PC-3 (cell line): ENCODE measurements around the gene UNC5B. TPM values are rescaled to one million over a fixed set of nuclear protein-coding genes. Genes with fewer than 3 reads are reported as not detected.

Experiments
- ATAC-seq: fragments of 200-7000 bp; cut with Tn5 transposase; 2 replicates; pipeline ENCODE4 v1.9.1; 2020; ENCODE audit warnings: mild to moderate bottlenecking, moderate library complexity
- BruUV-seq: library from RNA; stranded (reverse); fragments of 400-500 nt; replicated peaks from 2 replicates; lab custom pipeline; 2021; lab: Mats Ljungman, UMichigan
- CTCF ChIA-PET: fragments of 300-600 bp; sonication (Branson Sonifier 250); formaldehyde crosslinking; loops from one replicate; lab custom pipeline; 2022; ENCODE audit warnings: antibody characterized with exemption; lab: Charles Lee
- POLR2A ChIA-PET: fragments of 300-600 bp; sonication (Branson Sonifier 250); formaldehyde crosslinking; loops from one replicate; lab custom pipeline; 2022; ENCODE audit warnings: antibody characterized with exemption; ENCODE audit not compliant: unreplicated experiment; lab: Charles Lee
- DNase-seq: peaks from one replicate; pipeline ENCODE4 v3.0.0-alpha.2; 2015
- H2AFZ ChIP-seq: fragments of 300-600 bp; sonication (generic); 2 replicates; pipeline ENCODE4 v1.6.0; 2016; ENCODE audit warnings: antibody characterized with exemption, low read length
- H3F3A ChIP-seq: fragments of 300-600 bp; sonication (generic); one replicate; pipeline ENCODE4 v1.6.0; 2017; ENCODE audit warnings: antibody characterized with exemption, low read length, control low read depth, mild to moderate bottlenecking; ENCODE audit not compliant: unreplicated experiment
- H3K27ac ChIP-seq: fragments of 300-600 bp; sonication (generic); 2 replicates; pipeline ENCODE4 v1.5.1; 2016; ENCODE audit warnings: mild to moderate bottlenecking, low read length
- H3K27me3 ChIP-seq: fragments of 300-600 bp; sonication (generic); 2 replicates; pipeline ENCODE4 v1.6.1; 2016; ENCODE audit warnings: low read length, mixed read lengths
- H3K36me3 ChIP-seq: fragments of 300-600 bp; sonication (generic); 2 replicates; pipeline ENCODE4 v1.6.1; 2016; ENCODE audit warnings: low read depth, mixed run types, low read length, mixed read lengths
- H3K4me1 ChIP-seq: fragments of 300-600 bp; sonication (generic); 2 replicates; pipeline ENCODE4 v1.5.1; 2016; ENCODE audit warnings: low read length; ENCODE audit not compliant: insufficient read depth
- H3K4me2 ChIP-seq: fragments of 300-600 bp; sonication (generic); 2 replicates; pipeline ENCODE4 v1.6.0; 2016; ENCODE audit warnings: low read length
- H3K4me3 ChIP-seq: fragments of 300-600 bp; sonication (generic); 2 replicates; pipeline ENCODE4 v1.5.1; 2016; ENCODE audit warnings: mild to moderate bottlenecking, low read length, mixed read lengths
- H3K79me2 ChIP-seq: fragments of 300-600 bp; sonication (generic); 2 replicates; pipeline ENCODE4 v1.6.1; 2017; ENCODE audit warnings: low read length, mixed read lengths
- H3K9ac ChIP-seq: fragments of 300-600 bp; sonication (generic); 2 replicates; pipeline ENCODE4 v1.6.0; 2016; ENCODE audit warnings: mild to moderate bottlenecking, low read length
- H3K9me2 ChIP-seq: fragments of 300-600 bp; sonication (generic); replicated peaks from 2 replicates; pipeline ENCODE4 v1.6.1; 2016; ENCODE audit warnings: mixed run types, low read length, mixed read lengths
- H3K9me3 ChIP-seq: fragments of 300-600 bp; sonication (generic); 2 replicates; pipeline ENCODE4 v1.6.1; 2016; ENCODE audit warnings: low read length, mixed read lengths
- H4K20me1 ChIP-seq: fragments of 300-600 bp; sonication (generic); 2 replicates; pipeline ENCODE4 v1.6.1; 2016; ENCODE audit warnings: low read length, mixed read lengths
- EZH2 ChIP-seq: fragments of 300-600 bp; sonication (generic); IDR thresholded peaks from one replicate; pipeline ENCODE4 v1.6.1; 2017; ENCODE audit warnings: antibody characterized with exemption, mild to moderate bottlenecking, low read length; ENCODE audit not compliant: unreplicated experiment
- EZH2phosphoT487 ChIP-seq: fragments of 300-600 bp; sonication (generic); IDR thresholded peaks from 2 replicates; pipeline ENCODE4 v1.6.1; 2018; ENCODE audit warnings: mild to moderate bottlenecking, antibody characterized with exemption, low read length, borderline replicate concordance
- intact Hi-C: fragments of 100-400 bp; cut with micrococcal nuclease; formaldehyde crosslinking; loops from 2 replicates; pipeline ENCODE4 v1.9.0; 2023
- total RNA-seq: library from RNA; depleted of rRNA; stranded (reverse); fragments of >200 nt; gene quantifications from 2 replicates; pipeline ENCODE4 v1.2.3, GENCODE V29; 2014
- TF ChIP-seq, protein P1 (sequence below): fragments of 300-600 bp; sonication (generic); conservative IDR thresholded peaks from 2 replicates; pipeline ENCODE4 v1.5.1; 2017; ENCODE audit warnings: antibody characterized with exemption, low read depth, mild to moderate bottlenecking, low read length

UNC5B gene
- total RNA-seq, 1 experiment from 2014 or later: 0.26 TPM

- no peak overlapping the region for H3K4me2 ChIP-seq
- H3K79me2 ChIP-seq: no peaks in the 10 kb centered on the region
- ATAC-seq (no peak), DNase-seq (no peak)
- intact Hi-C loops: no loop called here
- no peaks in the 10 kb centered on the region for H3K27me3 ChIP-seq
- H2AFZ ChIP-seq: no peak overlapping the region
- H3F3A ChIP-seq: no peaks in the 10 kb centered on the region
- H3K36me3 ChIP-seq: no peaks in the 10 kb centered on the region
- TF ChIP-seq, protein P1, sequence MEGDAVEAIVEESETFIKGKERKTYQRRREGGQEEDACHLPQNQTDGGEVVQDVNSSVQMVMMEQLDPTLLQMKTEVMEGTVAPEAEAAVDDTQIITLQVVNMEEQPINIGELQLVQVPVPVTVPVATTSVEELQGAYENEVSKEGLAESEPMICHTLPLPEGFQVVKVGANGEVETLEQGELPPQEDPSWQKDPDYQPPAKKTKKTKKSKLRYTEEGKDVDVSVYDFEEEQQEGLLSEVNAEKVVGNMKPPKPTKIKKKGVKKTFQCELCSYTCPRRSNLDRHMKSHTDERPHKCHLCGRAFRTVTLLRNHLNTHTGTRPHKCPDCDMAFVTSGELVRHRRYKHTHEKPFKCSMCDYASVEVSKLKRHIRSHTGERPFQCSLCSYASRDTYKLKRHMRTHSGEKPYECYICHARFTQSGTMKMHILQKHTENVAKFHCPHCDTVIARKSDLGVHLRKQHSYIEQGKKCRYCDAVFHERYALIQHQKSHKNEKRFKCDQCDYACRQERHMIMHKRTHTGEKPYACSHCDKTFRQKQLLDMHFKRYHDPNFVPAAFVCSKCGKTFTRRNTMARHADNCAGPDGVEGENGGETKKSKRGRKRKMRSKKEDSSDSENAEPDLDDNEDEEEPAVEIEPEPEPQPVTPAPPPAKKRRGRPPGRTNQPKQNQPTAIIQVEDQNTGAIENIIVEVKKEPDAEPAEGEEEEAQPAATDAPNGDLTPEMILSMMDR: no peak
- TF ChIP-seq EZH2: no peak
- TF ChIP-seq EZH2phosphoT487: no peak
- CTCF ChIA-PET: no interaction called here
- no peaks in the 10 kb centered on the region for H3K9me3 ChIP-seq
- no peaks in the 10 kb centered on the region for H3K9me2 ChIP-seq
- H3K27ac ChIP-seq: no peak overlapping the region
- H3K4me3 ChIP-seq: no peak overlapping the region
- H3K4me1 ChIP-seq: peaks cover 11% of the 10 kb centered on the region
- BruUV-seq: no TSS peak
- H3K9ac ChIP-seq: no peak overlapping the region
- POLR2A ChIA-PET: no interaction called here
- no peaks in the 10 kb centered on the region for H4K20me1 ChIP-seq
Measured at GRCh38 chr10:71250405-71250804, 38.0 kb downstream of the UNC5B start.

DNA sequence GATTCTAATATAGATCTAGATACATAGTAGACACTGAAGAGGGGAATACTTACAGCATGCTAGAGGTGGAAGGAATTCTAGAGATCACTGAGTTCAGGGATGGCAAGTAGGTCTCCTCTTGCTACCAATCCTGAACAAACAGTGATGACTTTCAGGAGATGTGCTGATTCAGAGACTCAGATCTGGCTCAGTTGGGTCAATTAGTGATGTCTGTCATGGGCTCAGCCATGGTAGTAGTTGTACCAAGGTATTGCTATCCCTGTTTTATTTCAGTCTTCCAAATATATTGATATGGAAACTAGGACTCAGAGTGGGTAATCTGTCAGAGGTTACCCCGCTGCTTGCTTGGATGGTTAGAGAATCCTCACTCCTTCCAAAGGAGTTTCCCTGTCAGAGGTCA, 38.5 kb downstream of the UNC5B start:
- Histone ChIP-seq H3K79me2 (no peaks in the 10 kb centered on the region), H3K27ac (no peak overlapping the region), H3K9ac (no peak overlapping the region), H3K4me3 (no peak overlapping the region), H4K20me1 (no peaks in the 10 kb centered on the region), H2AFZ (no peak overlapping the region), H3K36me3 (no peaks in the 10 kb centered on the region), H3K27me3 (no peaks in the 10 kb centered on the region), H3K9me3 (no peaks in the 10 kb centered on the region), H3K9me2 (no peaks in the 10 kb centered on the region), H3F3A (no peaks in the 10 kb centered on the region), H3K4me2 (no peak overlapping the region), H3K4me1 (peaks cover 15% of the 10 kb centered on the region)
- POLR2A ChIA-PET: no interaction called here
- intact Hi-C loops: no loop called here
- ATAC-seq: no peak
- CTCF ChIA-PET: no interaction called here
- BruUV-seq: no TSS peak
- no peak for DNase-seq
- no peak for TF ChIP-seq EZH2
- TF ChIP-seq, protein P1: no peak
- TF ChIP-seq EZH2phosphoT487: no peak

GRCh38 chr10:71251319-71251718, 38.9 kb downstream of the UNC5B start:
- Histone ChIP-seq H3K4me1 (peaks cover 20% of the 10 kb centered on the region), H3K36me3 (no peaks in the 10 kb centered on the region), H3K27me3 (no peaks in the 10 kb centered on the region), H3K4me3 (no peak overlapping the region), H3K4me2 (no peak overlapping the region), H2AFZ (no peak overlapping the region), H3K79me2 (no peaks in the 10 kb centered on the region), H3K9ac (no peak overlapping the region), H3F3A (no peaks in the 10 kb centered on the region), H4K20me1 (no peaks in the 10 kb centered on the region), H3K9me2 (no peaks in the 10 kb centered on the region), H3K9me3 (no peaks in the 10 kb centered on the region), H3K27ac (no peak overlapping the region)
- intact Hi-C loops: no loop called here
- ChIA-PET CTCF (no interaction called here), POLR2A (no interaction called here)
- ATAC-seq (no peak), DNase-seq (no peak)
- TF ChIP-seq EZH2 (no peak), EZH2phosphoT487 (no peak)
- TF ChIP-seq, protein P1: no peak
- BruUV-seq: no TSS peak
